GM21360 (cell line): ENCODE data around the gene TMEM63C.
"Not testable (repeated sequence)": the region's sequence is repeated elsewhere in the genome, so short reads cannot be mapped to it uniquely, and the experiment has no call there.

Experiments used
- ATAC-seq: cut with Tn5 transposase; IDR thresholded peaks from one replicate; pipeline ENCODE4 v1.9.1; 2021; ENCODE audit warnings: mild to moderate bottlenecking, moderate library complexity; ENCODE audit not compliant: unreplicated experiment

Gene TMEM63C

GRCh38 chr14:77273796-77274195, 92.2 kb downstream of the TMEM63C start:
- ATAC-seq = no peak

DNA sequence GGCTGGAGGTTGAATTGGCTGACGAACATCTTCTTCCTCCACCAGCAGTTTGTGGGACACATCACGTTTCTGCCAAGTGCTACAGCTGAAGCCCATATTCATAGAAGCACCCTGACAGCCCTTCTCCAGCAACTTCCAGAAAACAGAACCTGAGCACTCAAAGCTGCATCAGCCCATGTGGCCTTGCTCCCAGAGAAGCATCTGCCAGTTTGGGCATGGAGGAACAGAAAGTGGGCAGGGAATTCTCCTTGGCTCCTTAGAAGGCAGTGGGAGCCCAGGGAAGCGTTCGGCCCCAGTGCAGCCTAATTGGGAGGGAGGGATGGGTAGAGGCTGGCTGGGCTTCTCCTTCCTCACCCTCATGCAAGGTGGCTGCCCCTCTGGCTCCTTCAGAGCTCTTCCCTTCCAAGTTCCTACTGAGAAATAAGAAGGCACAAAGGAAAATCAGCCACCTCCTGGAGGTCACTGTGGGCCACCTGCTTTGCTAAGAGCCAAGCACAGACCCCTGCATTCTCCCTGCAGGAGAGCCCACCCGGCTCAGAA, 93.5 kb downstream of the TMEM63C start:
- ATAC-seq = no peak

DNA sequence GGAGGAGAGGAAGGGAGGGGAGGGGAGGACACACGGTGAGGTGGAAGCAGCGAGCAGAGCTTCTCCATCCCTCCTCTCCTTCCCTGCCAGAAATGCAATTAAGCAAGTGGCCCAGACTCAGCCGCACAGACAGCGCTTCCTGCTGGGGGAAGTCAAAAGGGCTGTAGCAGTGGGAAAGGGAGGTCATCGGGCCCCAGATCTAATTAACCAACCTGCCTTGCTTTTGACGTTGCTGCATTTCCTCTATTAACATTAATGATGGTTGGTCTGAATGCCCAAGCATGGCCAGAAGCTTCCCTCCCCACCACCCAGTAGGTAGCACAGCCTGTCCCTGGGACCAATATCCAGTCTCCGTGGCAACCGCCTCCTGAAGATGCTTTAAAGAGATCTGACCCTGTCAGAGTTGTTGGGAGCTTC, 94.0 kb downstream of the TMEM63C start:
- no peak for ATAC-seq

DNA sequence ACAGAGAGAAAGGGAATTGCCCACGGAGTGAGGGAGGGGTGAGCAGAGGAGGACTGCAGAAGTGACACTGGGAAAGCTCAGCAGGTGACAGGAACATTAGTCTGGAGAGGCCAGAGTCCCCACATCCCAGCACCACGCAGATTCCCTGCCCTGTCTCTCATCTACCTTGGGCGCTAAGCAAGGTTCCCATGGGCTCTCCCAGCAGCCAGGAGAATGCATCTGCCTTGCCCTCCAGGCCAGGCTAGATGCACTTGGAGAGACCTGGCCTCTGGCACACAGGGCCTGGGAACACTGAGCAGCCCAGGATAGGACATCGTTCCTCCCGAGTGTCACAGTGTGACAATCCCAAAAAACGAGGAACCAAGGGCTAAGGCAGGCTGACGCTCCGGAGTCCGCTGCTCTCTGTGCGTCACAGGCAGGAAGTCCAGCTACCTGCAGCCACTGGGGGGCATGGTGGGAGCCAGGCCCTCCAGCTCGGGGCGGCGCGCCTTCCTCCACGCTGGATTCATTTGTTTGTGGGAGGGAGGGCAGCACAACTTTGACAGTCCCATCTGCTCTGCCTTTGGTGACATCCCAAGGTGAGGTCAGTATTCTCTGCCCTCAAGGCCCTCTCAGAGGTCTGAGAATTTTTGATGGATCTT, 94.8 kb downstream of the TMEM63C start:
- no peak for ATAC-seq

GRCh38 chr14:77276959-77277358, 95.4 kb downstream of the TMEM63C start:
- ATAC-seq = no peak

GRCh38 chr14:77278461-77279230, 97.0 kb downstream of the TMEM63C start:
- no peak for ATAC-seq

- no peak for ATAC-seq
Observed at GRCh38 chr14:77279719-77280118, 98.1 kb downstream of the TMEM63C start.

DNA sequence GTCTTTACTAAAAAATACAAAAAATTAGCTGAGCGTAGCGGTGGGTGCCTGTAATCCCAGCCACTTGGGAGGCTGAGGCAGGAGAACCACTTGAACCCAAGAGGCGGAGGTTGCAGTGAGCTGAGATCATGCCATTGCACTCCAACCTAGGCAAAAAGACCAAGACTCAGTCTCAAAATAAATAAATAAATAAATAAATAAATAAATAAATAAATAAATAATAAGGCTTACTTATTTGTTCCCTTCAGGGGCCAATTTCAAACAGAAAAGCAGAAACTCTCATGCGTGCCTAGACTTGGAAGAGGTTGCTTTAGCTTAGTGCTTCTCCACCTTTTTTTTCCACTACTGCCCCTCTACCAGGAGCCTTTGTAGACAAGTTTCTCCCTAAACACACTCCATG, 99.3 kb downstream of the TMEM63C start:
- ATAC-seq = not testable (repeated sequence)

DNA sequence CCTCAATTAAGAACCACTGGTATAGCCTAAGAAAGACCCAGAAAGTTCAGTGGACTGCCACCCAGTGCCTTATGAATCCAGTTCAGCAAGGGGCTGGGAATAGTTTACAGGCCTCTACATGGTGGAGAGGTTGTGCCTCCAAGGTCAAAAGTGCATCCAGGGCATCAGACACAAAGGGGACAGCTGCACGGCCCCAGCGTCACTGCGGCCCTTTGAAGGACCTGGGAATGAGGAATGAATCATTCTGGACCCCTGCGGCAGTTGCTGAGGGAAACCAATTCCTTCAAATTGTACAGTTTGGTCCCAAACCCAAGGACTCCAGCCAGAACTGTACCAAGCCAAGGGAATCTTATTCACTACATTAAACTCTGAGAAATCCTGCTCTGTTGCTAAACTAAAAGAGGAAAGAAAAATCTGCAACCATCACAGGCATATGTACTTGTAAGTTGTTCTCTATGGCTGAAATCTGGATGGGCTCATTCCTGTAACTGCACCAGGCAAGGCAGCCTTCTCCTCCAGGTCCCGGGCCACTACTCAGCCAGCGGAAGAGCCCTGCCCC, 100.3 kb downstream of the TMEM63C start:
- no peak for ATAC-seq

GRCh38 chr14:77284066-77284465, 102.5 kb downstream of the TMEM63C start:
- ATAC-seq = no peak

- ATAC-seq = no peak
Observed at GRCh38 chr14:77284466-77284865, 102.9 kb downstream of the TMEM63C start.

DNA sequence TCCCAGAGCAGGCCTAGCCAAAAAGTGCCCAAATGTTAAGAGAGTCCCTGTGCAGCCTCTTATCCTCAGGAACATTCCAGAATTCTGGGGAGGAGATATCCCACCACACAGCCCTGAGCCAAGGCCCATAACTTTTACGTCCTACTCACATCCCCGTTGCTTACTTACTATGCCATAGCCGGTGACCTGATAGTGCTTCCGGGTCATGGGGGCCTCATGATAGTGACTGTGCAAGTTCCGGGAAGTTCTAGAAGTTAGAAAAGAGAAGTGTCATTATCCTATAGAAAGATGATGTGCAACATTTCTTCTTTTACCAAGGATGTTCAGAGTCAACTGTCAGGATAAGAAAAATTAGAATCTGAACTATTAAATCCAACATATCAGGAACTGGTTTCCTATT, 105.0 kb downstream of the TMEM63C start:
- no peak for ATAC-seq

- no peak for ATAC-seq
Observed at GRCh38 chr14:77290705-77291104, 109.1 kb downstream of the TMEM63C start.

GRCh38 chr14:77296155-77296554, 114.6 kb downstream of the TMEM63C start:
- ATAC-seq = no peak

DNA sequence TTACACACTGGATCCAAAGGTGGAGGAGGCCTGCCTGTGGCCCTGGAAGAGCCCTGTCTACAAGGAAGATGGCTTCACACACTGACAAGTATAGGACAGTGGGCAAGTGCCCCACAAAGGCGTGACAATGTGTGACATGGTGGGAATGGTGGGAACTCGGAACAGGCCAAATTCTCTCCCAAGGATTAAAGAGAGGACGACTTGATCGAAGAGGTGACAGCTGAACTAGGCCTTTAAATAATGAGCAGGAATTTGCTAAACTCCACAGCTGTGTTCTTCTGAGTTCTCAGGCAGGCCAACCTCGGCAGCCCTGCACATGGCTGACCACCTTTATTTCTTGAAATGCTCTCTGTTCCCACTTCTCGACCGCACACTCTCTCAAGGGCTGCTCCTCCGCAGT, 115.3 kb downstream of the TMEM63C start:
- no peak for ATAC-seq

DNA sequence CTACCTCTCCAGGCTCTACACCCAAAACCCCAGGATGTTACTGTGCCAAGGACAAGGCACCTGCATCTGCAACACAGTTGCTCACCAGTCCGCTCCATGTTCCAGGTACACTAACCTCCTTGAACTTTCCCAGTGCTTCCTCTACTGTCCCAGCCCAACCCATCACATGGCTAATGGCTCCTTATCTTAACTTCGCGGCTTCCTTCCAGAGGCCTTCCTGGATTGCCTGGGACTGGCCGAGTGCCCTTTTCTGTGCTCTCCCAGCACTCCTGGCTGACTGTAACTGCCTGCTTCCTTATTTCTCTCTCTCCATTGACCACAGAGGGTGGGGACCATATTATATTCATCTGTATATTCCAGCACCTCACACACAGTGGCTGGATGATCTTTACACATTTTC, 118.2 kb downstream of the TMEM63C start:
- ATAC-seq = no peak

- no peak for ATAC-seq
Observed at GRCh38 chr14:77301103-77301502, 119.5 kb downstream of the TMEM63C start.

DNA sequence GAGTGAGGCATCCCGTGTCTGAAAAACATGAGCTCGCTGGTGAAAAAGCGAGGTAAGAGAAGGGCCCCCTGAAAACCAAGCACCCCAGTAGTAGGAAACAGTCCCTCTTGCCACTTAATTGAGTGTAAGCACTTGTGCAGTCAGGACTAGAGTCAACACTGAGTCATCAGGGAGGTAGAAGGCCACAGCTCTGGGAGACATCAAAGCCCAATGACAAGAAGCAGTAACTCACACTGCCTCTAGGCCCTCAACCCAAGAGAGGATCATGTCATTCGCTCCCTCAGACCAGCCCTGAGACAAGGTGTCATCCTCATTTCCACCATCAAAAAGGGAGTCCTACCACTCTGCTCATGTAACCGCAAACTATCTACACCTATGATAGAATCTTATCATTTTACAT, 121.3 kb downstream of the TMEM63C start:
- no peak for ATAC-seq

DNA sequence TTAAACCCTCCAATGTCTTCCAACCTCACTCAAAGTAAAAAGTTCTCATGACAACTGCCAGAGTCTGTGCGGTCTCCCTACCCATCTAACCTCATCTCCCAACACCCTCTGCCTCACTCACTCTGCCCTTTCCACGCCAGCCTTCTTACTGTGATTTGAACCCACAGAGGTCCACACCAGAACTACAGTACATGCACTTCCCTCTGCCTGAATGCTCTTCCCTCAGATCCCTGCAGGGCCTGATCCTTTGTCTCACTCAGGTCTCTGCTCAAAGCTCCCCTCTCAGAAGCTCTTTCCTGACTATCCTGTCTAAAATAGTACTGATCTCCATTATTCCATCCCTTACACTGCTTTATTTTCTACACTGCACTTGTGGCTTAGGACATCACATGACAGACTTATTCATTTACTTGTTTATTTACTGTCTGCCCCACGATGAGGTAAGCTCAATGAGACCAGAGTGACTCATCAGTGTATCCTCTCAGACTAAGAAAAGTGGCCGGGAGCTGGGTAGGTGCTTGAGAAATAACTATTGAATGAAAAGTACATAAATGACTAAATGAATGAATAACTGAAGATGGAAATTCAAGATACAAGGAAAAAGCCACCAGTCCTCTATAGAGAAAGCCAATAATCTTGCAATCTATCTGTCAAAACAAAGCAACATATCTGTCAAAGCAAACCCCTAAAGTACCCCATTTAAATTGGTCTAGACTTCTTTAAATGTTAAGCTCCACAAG, 122.0 kb downstream of the TMEM63C start:
- no peak for ATAC-seq

- no peak for ATAC-seq
Observed at GRCh38 chr14:77305696-77306095, 124.1 kb downstream of the TMEM63C start.

- no peak for ATAC-seq
Observed at GRCh38 chr14:77306416-77306815, 124.8 kb downstream of the TMEM63C start.
